Stimulated activated CD4-positive, alpha-beta T cell treated with anti-CD3 and anti-CD28 coated beads, Interleukin-12 subunit alpha, Interleukin-12 subunit beta, amount 100 ng/mL, for 24 hours (primary cell): ENCODE data around the gene CDK18.

Source experiments
- DNase-seq, 2 experiments: peaks; one replicate each; pipeline ENCODE4 v3.0.0-alpha.2; 2020; ENCODE audit warnings: low read depth in 2 of 2

CDK18 gene

GRCh38 chr1:205505076-205505729, 734 bp downstream of the CDK18 start:
- DNase-seq: no peak

GRCh38 chr1:205505791-205506190, 1.3 kb downstream of the CDK18 start:
- no peak for DNase-seq

GRCh38 chr1:205506409-205507200, 2.1 kb downstream of the CDK18 start:
- DNase-seq: no peak

GRCh38 chr1:205508227-205508714, 3.8 kb downstream of the CDK18 start:
- no peak for DNase-seq

- DNase-seq: no peak
Observed at GRCh38 chr1:205510308-205510950, 6.0 kb downstream of the CDK18 start.

GRCh38 chr1:205510951-205511330, 6.5 kb downstream of the CDK18 start:
- no peak for DNase-seq

GRCh38 chr1:205512059-205513045, 7.9 kb downstream of the CDK18 start:
- no peak for DNase-seq

- DNase-seq: no peak
Observed at GRCh38 chr1:205513774-205514173, 9.3 kb downstream of the CDK18 start.

- no peak for DNase-seq
Observed at GRCh38 chr1:205514211-205515142, 10.0 kb downstream of the CDK18 start.

GRCh38 chr1:205515781-205516253, 11.3 kb downstream of the CDK18 start:
- DNase-seq: no peak

GRCh38 chr1:205516362-205516761, 11.9 kb downstream of the CDK18 start:
- no peak for DNase-seq

GRCh38 chr1:205517288-205517687, 12.8 kb downstream of the CDK18 start:
- no peak for DNase-seq

GRCh38 chr1:205517763-205518162, 13.3 kb downstream of the CDK18 start:
- DNase-seq: no peak

GRCh38 chr1:205518661-205519540, 14.4 kb downstream of the CDK18 start:
- DNase-seq: no peak

- no peak for DNase-seq
Observed at GRCh38 chr1:205519541-205520131, 15.2 kb downstream of the CDK18 start.

GRCh38 chr1:205520709-205521108, 16.2 kb downstream of the CDK18 start:
- no peak for DNase-seq

- no peak for DNase-seq
Observed at GRCh38 chr1:205521686-205522085, 17.2 kb downstream of the CDK18 start.

- no peak for DNase-seq
Observed at GRCh38 chr1:205522692-205523091, 18.2 kb downstream of the CDK18 start.
